Common myeloid progenitor, CD34-positive (primary cell): ENCODE results near the gene STUB1.

Experiments used
- CTCF ChIA-PET: fragments of 350-600 bp; sonication (Branson Sonifier 250); formaldehyde crosslinking; loops from one replicate; lab custom pipeline; 2021; ENCODE audit warnings: antibody characterized with exemption; lab: Charles Lee
- POLR2A ChIA-PET: fragments of 350-600 bp; sonication (Branson Sonifier 250); formaldehyde crosslinking; loops from one replicate; lab custom pipeline; 2021; ENCODE audit warnings: antibody characterized with exemption; lab: Charles Lee
- DNase-seq, 3 donors: peaks; one replicate each; pipeline versions ENCODE4 v3.0.0 to v3.0.0-alpha.2; 2013
- H3K27ac ChIP-seq, 2 experiments: 1 replicate in 1 of 2; 2 replicates in 1 of 2; pipeline ENCODE4 v1.7.0; 2013; ENCODE audit warnings: inconsistent platforms in 2 of 2, low read length in 2 of 2, mild to moderate bottlenecking in 2 of 2, low read depth in 1 of 2, moderate library complexity in 1 of 2; ENCODE audit not compliant: severe bottlenecking in 2 of 2, insufficient read depth in 1 of 2, poor library complexity in 1 of 2
- H3K27me3 ChIP-seq, 5 experiments: replicated peaks in 2 of 5; 1 replicate in 3 of 5; 2 replicates in 2 of 5; pipeline versions ENCODE4 v1.6.1 to v1.7.0; 2013; ENCODE audit warnings: low read length in 4 of 5, mild to moderate bottlenecking in 2 of 5, moderate library complexity in 2 of 5, inconsistent platforms in 1 of 5; ENCODE audit not compliant: insufficient read depth in 5 of 5, control insufficient read depth in 4 of 5
- H3K36me3 ChIP-seq, 4 experiments: 1 replicate in 2 of 4; 2 replicates in 2 of 4; pipeline versions ENCODE4 v1.6.1 to v1.7.0; 2013; ENCODE audit warnings: low read length in 3 of 4, control low read depth in 1 of 4, mild to moderate bottlenecking in 1 of 4; ENCODE audit not compliant: control insufficient read depth in 4 of 4, insufficient read depth in 4 of 4
- H3K4me1 ChIP-seq, 4 experiments: 1 replicate in 3 of 4; 2 replicates in 1 of 4; pipeline versions ENCODE4 v1.6.1 to v1.7.1; 2013; ENCODE audit warnings: low read length in 3 of 4, mild to moderate bottlenecking in 3 of 4, control low read depth in 1 of 4, inconsistent platforms in 1 of 4, moderate library complexity in 1 of 4; ENCODE audit not compliant: control insufficient read depth in 4 of 4, insufficient read depth in 4 of 4; ENCODE audit errors: control extremely low read depth in 1 of 4
- H3K4me3 ChIP-seq, 7 experiments: 1 replicate in 4 of 7; 2 replicates in 3 of 7; pipeline versions ENCODE4 v1.5.1 to v1.7.0; 2013; ENCODE audit warnings: mild to moderate bottlenecking in 7 of 7, low read length in 6 of 7, moderate library complexity in 6 of 7, inconsistent platforms in 2 of 7, low read depth in 2 of 7, control low read depth in 1 of 7; ENCODE audit not compliant: insufficient read depth in 4 of 7, control insufficient read depth in 1 of 7; ENCODE audit errors: extremely low read depth in 1 of 7
- H3K9me3 ChIP-seq, 5 experiments: 1 replicate in 4 of 5; 2 replicates in 1 of 5; pipeline versions ENCODE4 v1.6.1 to v1.7.1; 2013; ENCODE audit warnings: low read length in 4 of 5, mild to moderate bottlenecking in 2 of 5, inconsistent platforms in 1 of 5, low read depth in 1 of 5, moderate library complexity in 1 of 5; ENCODE audit not compliant: control insufficient read depth in 4 of 5, insufficient read depth in 2 of 5; ENCODE audit errors: control extremely low read depth in 1 of 5
- WGBS: methylation state at CpG from one replicate; pipeline ENCODE4 v1.1.5; 2013; ENCODE audit not compliant: insufficient coverage; 5-methylcytosine and 5-hydroxymethylcytosine counted together

Gene STUB1

GRCh38 chr16:670485-671352 is 9.5 kb upstream of the STUB1 start:
- no peak for DNase-seq
- Histone ChIP-seq H3K27me3 (peaks cover 0 to 12% (median 0%) of the 10 kb centered on the region in 5 experiments), H3K36me3 (peaks cover 2 to 63% (median 41%) of the 10 kb centered on the region in 4 experiments), H3K4me1 (peaks cover 0 to 28% (median 23%) of the 10 kb centered on the region in 4 experiments), H3K4me3 (no peak overlapping the region), H3K27ac (no peak overlapping the region), H3K9me3 (no peaks in the 10 kb centered on the region)
- ChIA-PET CTCF (interaction anchor here (1.0 to 1.6 kb wide), 3 partner anchors 8 to 18 kb away, joined by 3 to 4 read pairs (median 4); no protein-coding TSS in a partner anchor), POLR2A (no interaction called here)
- 98% methylated on average over 45 of the region's 52 CpGs for WGBS

GRCh38 chr16:671353-672131 is 8.7 kb upstream of the STUB1 start:
- H3K36me3 ChIP-seq, result peaks cover 2 to 58% (median 41%) of the 10 kb centered on the region in 4 experiments
- H3K27ac ChIP-seq, result no peak overlapping the region
- H3K4me3 ChIP-seq, result no peak overlapping the region
- DNase-seq, result no peak
- ChIA-PET CTCF (interaction anchor here (1.1 to 1.6 kb wide), 2 partner anchors 10 to 17 kb away, joined by 4 read pairs; no protein-coding TSS in a partner anchor), POLR2A (no interaction called here)
- H3K27me3 ChIP-seq, result peaks cover 0 to 19% (median 2%) of the 10 kb centered on the region in 5 experiments
- WGBS, result 93% methylated on average over 27 of the region's 40 CpGs
- H3K4me1 ChIP-seq, result peaks cover 0 to 29% (median 23%) of the 10 kb centered on the region in 4 experiments
- no peaks in the 10 kb centered on the region for H3K9me3 ChIP-seq

GRCh38 chr16:672371-672770 is 7.8 kb upstream of the STUB1 start:
- Histone ChIP-seq H3K27me3 (peaks cover 0 to 27% (median 2%) of the 10 kb centered on the region in 5 experiments), H3K4me1 (peaks cover 0 to 26% (median 21%) of the 10 kb centered on the region in 4 experiments), H3K4me3 (no peak overlapping the region), H3K36me3 (peaks cover 2 to 50% (median 41%) of the 10 kb centered on the region in 4 experiments), H3K9me3 (no peaks in the 10 kb centered on the region), H3K27ac (no peak overlapping the region)
- CTCF ChIA-PET, result interaction anchor here (1.6 kb wide), 1 partner anchor 16 kb away, joined by 4 read pairs; no protein-coding TSS in a partner anchor
- POLR2A ChIA-PET, result no interaction called here
- WGBS, result over 99% methylated on average over 16 of the region's 19 CpGs
- no peak for DNase-seq

GRCh38 chr16:672851-673250 is 7.4 kb upstream of the STUB1 start:
- DNase-seq, result no peak
- Histone ChIP-seq H3K27ac (no peak overlapping the region), H3K27me3 (peaks cover 0 to 32% (median 2%) of the 10 kb centered on the region in 5 experiments), H3K4me1 (peaks cover 0 to 22% (median 19%) of the 10 kb centered on the region in 4 experiments), H3K4me3 (no peak overlapping the region), H3K9me3 (no peaks in the 10 kb centered on the region), H3K36me3 (peaks cover 2 to 50% (median 40%) of the 10 kb centered on the region in 4 experiments)
- CTCF ChIA-PET, result interaction anchor here (1.0 kb wide), 1 partner anchor 11 kb away, joined by 4 read pairs; the partner anchor contains the start of gene JMJD8
- WGBS, result 96% methylated on average over 19 of the region's 21 CpGs
- POLR2A ChIA-PET, result no interaction called here

- POLR2A ChIA-PET, result no interaction called here
- no peaks in the 10 kb centered on the region for H3K9me3 ChIP-seq
- H3K27ac ChIP-seq, result no peak overlapping the region
- DNase-seq, result no peak
- peaks cover 2 to 50% (median 40%) of the 10 kb centered on the region in 4 experiments for H3K36me3 ChIP-seq
- H3K4me1 ChIP-seq, result peaks cover 0 to 19% (median 17%) of the 10 kb centered on the region in 4 experiments
- H3K4me3 ChIP-seq, result no peak overlapping the region
- H3K27me3 ChIP-seq, result peaks cover 0 to 32% (median 2%) of the 10 kb centered on the region in 5 experiments
- WGBS, result 93% methylated on average over 18 of the region's 18 CpGs
- CTCF ChIA-PET, result interaction anchor here (0.8 to 1.0 kb wide), 2 partner anchors 10 to 79 kb away, joined by 3 to 4 read pairs; partner anchors contain the start of gene JMJD8
Measured at GRCh38 chr16:673399-673991, 6.7 kb upstream of the STUB1 start.

- Histone ChIP-seq H3K4me1 (peaks cover 0 to 17% (median 14%) of the 10 kb centered on the region in 4 experiments), H3K4me3 (no peak overlapping the region), H3K36me3 (peaks cover 2 to 49% (median 40%) of the 10 kb centered on the region in 4 experiments), H3K27me3 (peaks cover 0 to 32% (median 2%) of the 10 kb centered on the region in 5 experiments), H3K9me3 (no peaks in the 10 kb centered on the region), H3K27ac (no peak overlapping the region)
- ChIA-PET CTCF (interaction anchor here (0.8 kb wide), 1 partner anchor 78 kb away, joined by 3 read pairs; no protein-coding TSS in a partner anchor), POLR2A (no interaction called here)
- DNase-seq, result no peak
- WGBS, result 95% methylated on average over 19 of the region's 22 CpGs
Measured at GRCh38 chr16:674214-674881, 5.9 kb upstream of the STUB1 start.
